Glutamatergic neuron (in vitro differentiated cells): ENCODE data around the gene LUC7L. TPM values are rescaled to one million over a fixed set of nuclear protein-coding genes. Genes with fewer than 3 reads are reported as not detected.

Source experiments
- DNase-seq: peaks from one replicate; pipeline ENCODE4 v3.0.0; 2022
- H3K27ac Mint-ChIP-seq: one replicate; pipeline ENCODE4 v1.8.0; 2020; ENCODE audit warnings: mild to moderate bottlenecking, mixed read lengths, inconsistent platforms; ENCODE audit not compliant: unreplicated experiment
- H3K27me3 Mint-ChIP-seq: one replicate; pipeline ENCODE4 v1.8.0; 2020; ENCODE audit warnings: mild to moderate bottlenecking, moderate library complexity, mixed read lengths, inconsistent platforms; ENCODE audit not compliant: unreplicated experiment
- H3K36me3 Mint-ChIP-seq: one replicate; pipeline ENCODE4 v1.8.0; 2020; ENCODE audit warnings: mild to moderate bottlenecking, mixed read lengths, inconsistent platforms; ENCODE audit not compliant: unreplicated experiment
- H3K4me1 Mint-ChIP-seq: one replicate; pipeline ENCODE4 v1.8.0; 2020; ENCODE audit warnings: mild to moderate bottlenecking, low read depth, mixed read lengths, inconsistent platforms; ENCODE audit not compliant: unreplicated experiment
- H3K4me3 Mint-ChIP-seq: one replicate; pipeline ENCODE4 v1.8.0; 2020; ENCODE audit warnings: mild to moderate bottlenecking, mixed read lengths, inconsistent platforms; ENCODE audit not compliant: unreplicated experiment
- H3K9me3 Mint-ChIP-seq: one replicate; pipeline ENCODE4 v1.8.0; 2020; ENCODE audit warnings: mild to moderate bottlenecking, moderate library complexity, mixed read lengths, inconsistent platforms; ENCODE audit not compliant: unreplicated experiment
- total RNA-seq: library from RNA; stranded (reverse); fragmentation: NEBNext Ultra II Directional; extraction: Animal tissue kit (Norgen Biotek cat#: 25700); gene quantifications from one replicate; pipeline ENCODE4 v1.2.1, GENCODE V29; 2021; ENCODE audit not compliant: unreplicated experiment
- TF ChIP-seq, protein P1 (sequence below): fragments of 200-600 bp; sonication (generic); IDR thresholded peaks from one replicate; pipeline ENCODE4 v1.5.0; 2021; ENCODE audit not compliant: partially characterized antibody, unreplicated experiment

LUC7L gene
- total RNA-seq, 1 donor from 2014 or later: 213 TPM

DNA sequence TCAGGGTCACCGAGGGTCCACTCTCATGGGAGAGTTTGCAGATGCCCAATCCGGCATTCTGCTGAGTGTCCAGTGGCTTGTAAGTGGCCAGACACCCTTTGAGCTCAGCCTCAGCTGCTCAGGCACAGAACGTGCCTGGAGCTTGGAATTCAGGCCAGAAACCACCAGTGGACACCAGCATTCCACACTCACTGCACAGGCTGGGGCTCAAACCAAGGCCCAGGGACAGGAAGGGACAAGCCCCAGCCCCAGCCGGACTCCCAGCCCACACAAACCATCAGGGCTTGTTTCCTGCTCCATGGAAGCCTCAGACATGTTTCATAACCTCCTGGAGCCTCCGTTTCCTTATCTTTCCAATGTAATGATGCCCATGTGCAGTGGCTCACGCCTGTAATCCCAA lies 85.8 kb downstream of the LUC7L start:
- no peak for DNase-seq

DNA sequence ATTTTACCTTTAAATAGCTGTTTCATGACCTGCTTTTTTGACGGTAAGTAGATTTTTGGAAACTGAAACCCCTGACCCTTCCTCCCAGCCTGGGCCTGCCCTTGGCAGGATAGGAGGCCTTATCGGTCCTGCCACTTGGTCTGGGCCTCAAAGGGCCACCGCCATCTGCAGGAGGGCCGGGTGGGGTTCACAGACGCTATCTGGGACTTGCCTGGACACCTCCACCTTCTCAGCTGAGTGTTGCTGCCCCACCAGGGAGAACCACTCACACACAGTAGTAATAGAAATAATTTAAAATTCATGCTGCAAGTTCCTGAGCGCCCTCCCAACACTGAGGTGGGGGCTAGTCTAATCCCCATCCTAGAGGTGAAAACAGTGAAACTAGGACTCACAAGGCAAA lies 86.2 kb downstream of the LUC7L start:
- no peak for DNase-seq
- H3K27ac Mint-ChIP-seq: no peak overlapping the region
- H3K36me3 Mint-ChIP-seq: no peaks in the 10 kb centered on the region
- no peak overlapping the region for H3K4me3 Mint-ChIP-seq
- peaks cover 2% of the 10 kb centered on the region for H3K9me3 Mint-ChIP-seq
- H3K27me3 Mint-ChIP-seq: peaks cover 7% of the 10 kb centered on the region
- no peaks in the 10 kb centered on the region for H3K4me1 Mint-ChIP-seq
- TF ChIP-seq, protein P1, sequence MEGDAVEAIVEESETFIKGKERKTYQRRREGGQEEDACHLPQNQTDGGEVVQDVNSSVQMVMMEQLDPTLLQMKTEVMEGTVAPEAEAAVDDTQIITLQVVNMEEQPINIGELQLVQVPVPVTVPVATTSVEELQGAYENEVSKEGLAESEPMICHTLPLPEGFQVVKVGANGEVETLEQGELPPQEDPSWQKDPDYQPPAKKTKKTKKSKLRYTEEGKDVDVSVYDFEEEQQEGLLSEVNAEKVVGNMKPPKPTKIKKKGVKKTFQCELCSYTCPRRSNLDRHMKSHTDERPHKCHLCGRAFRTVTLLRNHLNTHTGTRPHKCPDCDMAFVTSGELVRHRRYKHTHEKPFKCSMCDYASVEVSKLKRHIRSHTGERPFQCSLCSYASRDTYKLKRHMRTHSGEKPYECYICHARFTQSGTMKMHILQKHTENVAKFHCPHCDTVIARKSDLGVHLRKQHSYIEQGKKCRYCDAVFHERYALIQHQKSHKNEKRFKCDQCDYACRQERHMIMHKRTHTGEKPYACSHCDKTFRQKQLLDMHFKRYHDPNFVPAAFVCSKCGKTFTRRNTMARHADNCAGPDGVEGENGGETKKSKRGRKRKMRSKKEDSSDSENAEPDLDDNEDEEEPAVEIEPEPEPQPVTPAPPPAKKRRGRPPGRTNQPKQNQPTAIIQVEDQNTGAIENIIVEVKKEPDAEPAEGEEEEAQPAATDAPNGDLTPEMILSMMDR: no peak

More for the DNA sequence above, 85.8 kb downstream of the LUC7L start:
- TF ChIP-seq, protein P1: no peak
- no peaks in the 10 kb centered on the region for H3K36me3 Mint-ChIP-seq
- H3K9me3 Mint-ChIP-seq: peaks cover 2% of the 10 kb centered on the region
- H3K27me3 Mint-ChIP-seq: peaks cover 7% of the 10 kb centered on the region
- no peak overlapping the region for H3K4me3 Mint-ChIP-seq
- H3K27ac Mint-ChIP-seq: no peak overlapping the region
- H3K4me1 Mint-ChIP-seq: no peaks in the 10 kb centered on the region

DNA sequence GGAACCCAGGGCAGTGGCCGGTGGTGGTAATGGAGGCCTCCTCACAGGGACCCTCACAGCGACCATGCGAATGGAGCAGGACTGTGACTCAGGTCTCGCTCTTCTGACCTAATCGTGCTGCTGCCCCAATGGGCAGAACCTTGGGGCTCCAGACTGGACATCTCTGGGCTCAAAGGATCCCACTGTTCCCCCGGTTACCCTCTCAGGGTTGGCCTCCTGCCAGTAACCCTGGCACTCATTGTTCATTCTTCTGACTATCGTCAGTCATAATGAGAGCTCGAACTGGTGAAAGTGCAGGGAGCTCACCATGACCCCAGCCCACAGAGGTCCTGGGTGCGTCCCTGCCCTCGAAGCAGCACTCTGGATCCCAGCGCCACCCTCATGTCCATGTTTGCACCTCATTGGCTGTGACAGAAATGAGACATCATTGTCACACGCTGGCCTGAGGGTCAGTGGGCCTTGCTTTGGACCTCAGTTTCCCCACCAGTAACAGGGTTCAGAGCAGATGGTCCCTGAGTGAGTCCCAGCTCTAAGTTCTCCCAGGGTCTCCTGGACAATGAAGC lies 86.8 kb downstream of the LUC7L start:
- Mint-ChIP-seq H3K36me3 (no peaks in the 10 kb centered on the region), H3K9me3 (peaks cover 2% of the 10 kb centered on the region), H3K27me3 (peaks cover 7% of the 10 kb centered on the region), H3K27ac (no peak overlapping the region), H3K4me3 (no peak overlapping the region), H3K4me1 (no peaks in the 10 kb centered on the region)
- no peak for DNase-seq
- TF ChIP-seq, protein P1: no peak

DNA sequence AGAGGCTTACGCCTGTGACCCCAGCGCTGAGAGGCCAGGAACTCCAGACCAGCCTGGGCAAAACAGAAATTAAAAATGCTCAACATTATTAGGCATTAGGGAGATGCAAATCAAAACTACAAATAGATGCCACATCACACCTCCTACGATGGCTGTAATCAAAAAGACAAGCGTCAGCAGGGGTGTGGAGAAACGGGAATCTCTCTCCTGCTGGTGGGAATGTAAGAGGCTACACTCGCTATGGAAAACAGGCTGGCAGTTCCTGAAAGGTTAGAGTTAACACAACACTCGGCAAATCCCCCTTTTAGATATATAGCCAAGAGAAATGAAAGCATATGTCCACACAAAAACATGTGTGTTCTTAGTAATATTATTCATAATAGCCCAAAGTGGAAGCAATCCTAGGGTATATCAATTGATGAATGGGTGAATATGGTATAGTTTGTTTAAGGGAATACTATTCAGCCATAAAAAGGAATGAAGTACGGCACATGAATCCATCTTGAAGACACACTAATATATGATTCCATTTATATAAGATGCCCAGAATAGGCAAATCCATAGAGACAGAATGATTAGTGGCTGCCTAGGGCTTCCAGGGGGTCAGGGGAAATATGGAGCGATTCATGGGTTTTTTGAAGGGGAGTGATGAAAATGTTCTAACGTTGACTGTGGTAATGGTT lies 88.9 kb downstream of the LUC7L start:
- Mint-ChIP-seq H3K27ac (no peak overlapping the region), H3K27me3 (peaks cover 5% of the 10 kb centered on the region), H3K4me3 (no peak overlapping the region), H3K4me1 (no peaks in the 10 kb centered on the region), H3K9me3 (peaks cover 2% of the 10 kb centered on the region), H3K36me3 (no peaks in the 10 kb centered on the region)
- DNase-seq: no peak
- TF ChIP-seq, protein P1: no peak

Other genes with a start within 250 kb of the LUC7L start
- gene POLR3K, start 175.8 kb downstream of the LUC7L start, total RNA-seq: 10.2 TPM
- 21.5 TPM for gene SNRNP25, start 175.6 kb downstream of the LUC7L start, total RNA-seq
- gene RHBDF1, start 156.8 kb downstream of the LUC7L start, total RNA-seq: 25.2 TPM
- 24.7 TPM for gene MPG, start 151.2 kb downstream of the LUC7L start, total RNA-seq
- 38.9 TPM for gene NPRL3, start 90.8 kb downstream of the LUC7L start, total RNA-seq
- not detected for gene HBZ, start 76.8 kb downstream of the LUC7L start, total RNA-seq
- gene HBM, start 63.5 kb downstream of the LUC7L start, total RNA-seq: not detected
- not detected for gene HBA2, start 56.6 kb downstream of the LUC7L start, total RNA-seq
- 1.5 TPM for gene HBA1, start 52.8 kb downstream of the LUC7L start, total RNA-seq
- gene HBQ1, start 49.0 kb downstream of the LUC7L start, total RNA-seq: 1.5 TPM
- gene FAM234A, start 5.4 kb upstream of the LUC7L start, total RNA-seq: 82.7 TPM
- gene RGS11, start 46.5 kb upstream of the LUC7L start, total RNA-seq: 18.2 TPM
- gene ARHGDIG, start 51.1 kb upstream of the LUC7L start, total RNA-seq: 13.8 TPM
- 11.8 TPM for gene PDIA2, start 53.7 kb upstream of the LUC7L start, total RNA-seq
- 16.4 TPM for gene AXIN1, start 123.3 kb upstream of the LUC7L start, total RNA-seq
- gene MRPL28, start 141.1 kb upstream of the LUC7L start, total RNA-seq: 69.6 TPM
- 54.5 TPM for gene PGAP6, start 152.5 kb upstream of the LUC7L start, total RNA-seq
- gene NME4, start 167.8 kb upstream of the LUC7L start, total RNA-seq: 82.6 TPM
- gene DECR2, start 172.4 kb upstream of the LUC7L start, total RNA-seq: 26.2 TPM
- gene RAB11FIP3, start 196.2 kb upstream of the LUC7L start, total RNA-seq: 103 TPM